Sigmoid colon (tissue), 3 donors: ENCODE measurements around the gene MROH2A.
"Not testable (repeated sequence)": the region's sequence is repeated elsewhere in the genome, so short reads cannot be mapped to it uniquely, and the experiment has no call there.

ENCODE experiments used
- POLR2A ChIP-seq, 2 donors: fragments of 450-650 bp; IDR thresholded peaks; one replicate each; pipeline ENCODE4 v1.6.1; 2016; ENCODE audit warnings: antibody characterized with exemption in 2 of 2, mild to moderate bottlenecking in 2 of 2, moderate library complexity in 2 of 2
- TF ChIP-seq, protein P1 (sequence below), 4 experiments: fragments of 450-650 bp in 3 of 4; fragments of 200-600 bp in 1 of 4; IDR thresholded peaks; one replicate each; pipeline ENCODE4 v1.5.1; 2016 to 2019; ENCODE audit warnings: antibody characterized with exemption in 4 of 4, mild to moderate bottlenecking in 3 of 4, moderate library complexity in 2 of 4

DNA sequence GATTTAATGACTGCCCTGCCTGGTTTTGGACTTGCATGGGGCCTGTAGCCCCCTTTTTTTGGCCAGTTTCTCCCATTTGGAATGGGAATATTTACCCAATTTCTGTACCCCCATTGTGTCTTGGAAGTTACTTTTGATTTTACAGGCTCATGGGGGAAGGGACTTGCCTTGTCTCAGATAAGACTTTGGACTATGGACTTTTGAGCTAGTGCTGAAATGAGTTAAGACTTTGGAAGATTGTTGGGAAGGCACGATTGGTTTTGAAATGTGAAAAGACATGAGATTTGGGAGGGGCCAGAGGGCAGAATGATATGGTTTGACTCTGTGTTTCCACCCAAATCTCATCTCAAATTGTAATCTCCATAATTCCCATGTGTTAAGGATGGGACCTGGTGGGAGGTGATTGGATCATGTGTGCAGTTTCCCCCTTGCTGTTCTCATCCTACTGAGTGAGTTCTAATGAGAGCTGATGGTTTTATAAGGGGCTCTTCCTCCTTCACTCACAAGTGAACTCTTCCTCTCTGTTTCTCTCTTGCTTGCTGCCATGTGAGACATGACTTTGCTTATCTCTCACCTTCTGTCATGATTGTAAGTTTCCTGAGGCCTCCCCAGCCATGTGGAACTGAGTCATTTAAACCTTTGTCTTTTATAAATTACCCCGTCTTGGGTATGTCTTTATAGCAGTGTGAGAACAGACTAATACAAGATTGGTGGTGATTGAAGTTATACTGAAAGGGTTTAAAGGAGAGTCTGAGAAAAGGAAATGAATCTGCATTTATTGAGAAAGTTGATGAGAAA is 26.7 kb upstream of the MROH2A start:
- TF ChIP-seq, protein P1, sequence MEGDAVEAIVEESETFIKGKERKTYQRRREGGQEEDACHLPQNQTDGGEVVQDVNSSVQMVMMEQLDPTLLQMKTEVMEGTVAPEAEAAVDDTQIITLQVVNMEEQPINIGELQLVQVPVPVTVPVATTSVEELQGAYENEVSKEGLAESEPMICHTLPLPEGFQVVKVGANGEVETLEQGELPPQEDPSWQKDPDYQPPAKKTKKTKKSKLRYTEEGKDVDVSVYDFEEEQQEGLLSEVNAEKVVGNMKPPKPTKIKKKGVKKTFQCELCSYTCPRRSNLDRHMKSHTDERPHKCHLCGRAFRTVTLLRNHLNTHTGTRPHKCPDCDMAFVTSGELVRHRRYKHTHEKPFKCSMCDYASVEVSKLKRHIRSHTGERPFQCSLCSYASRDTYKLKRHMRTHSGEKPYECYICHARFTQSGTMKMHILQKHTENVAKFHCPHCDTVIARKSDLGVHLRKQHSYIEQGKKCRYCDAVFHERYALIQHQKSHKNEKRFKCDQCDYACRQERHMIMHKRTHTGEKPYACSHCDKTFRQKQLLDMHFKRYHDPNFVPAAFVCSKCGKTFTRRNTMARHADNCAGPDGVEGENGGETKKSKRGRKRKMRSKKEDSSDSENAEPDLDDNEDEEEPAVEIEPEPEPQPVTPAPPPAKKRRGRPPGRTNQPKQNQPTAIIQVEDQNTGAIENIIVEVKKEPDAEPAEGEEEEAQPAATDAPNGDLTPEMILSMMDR (IDR thresholded peaks at IDR 0.05), result not testable (repeated sequence)
- TF ChIP-seq POLR2A (IDR thresholded peaks at IDR 0.05), result not testable (repeated sequence)
